Naive thymus-derived CD8-positive, alpha-beta T cell (primary cell): Measurements from ENCODE around the gene SLC25A28. TPM values are rescaled to one million over a fixed set of nuclear protein-coding genes. Genes with fewer than 3 reads are reported as not detected.
A peak's percentile ranks its signal among the peaks of the same experiment; 100 is the strongest.
"Not testable (repeated sequence)": the region's sequence is repeated elsewhere in the genome, so short reads cannot be mapped to it uniquely, and the experiment has no call there.

Experiments
- ATAC-seq, 2 donors: fragments of 150-1000 bp; cut with Tn5 transposase in 1 of 2; sonication (Bioruptor Pico), chemical (Tn5 transposase) in 1 of 2; 1 replicate in 1 of 2; 2 replicates in 1 of 2; pipeline ENCODE4 v1.10.0; 2021; ENCODE audit warnings: mild to moderate bottlenecking in 2 of 2, moderate library complexity in 2 of 2
- POLR2A ChIA-PET: fragments of 350-600 bp; sonication (Branson Sonifier 250); formaldehyde crosslinking; loops from one replicate; lab custom pipeline; 2021; ENCODE audit warnings: antibody characterized with exemption; lab: Charles Lee
- DNase-seq, 10 donors: peaks; one replicate each; pipeline versions ENCODE4 v3.0.0 to v3.0.0-alpha.2; 2020 to 2022
- H3K27ac Mint-ChIP-seq, 10 donors: one replicate each; pipeline ENCODE4 v1.8.0; 2020 to 2022; ENCODE audit warnings: mild to moderate bottlenecking in 10 of 10, mixed read lengths in 10 of 10, moderate library complexity in 4 of 10, inconsistent platforms in 1 of 10
- H3K27me3 Mint-ChIP-seq, 5 donors: one replicate each; pipeline ENCODE4 v1.8.0; 2021 to 2022; ENCODE audit warnings: mixed read lengths in 5 of 5
- H3K36me3 Mint-ChIP-seq, 3 donors: one replicate each; pipeline ENCODE4 v1.8.0; 2020 to 2022; ENCODE audit warnings: mixed read lengths in 3 of 3, mild to moderate bottlenecking in 2 of 3, inconsistent platforms in 1 of 3
- H3K4me1 Mint-ChIP-seq, 4 donors: one replicate each; pipeline ENCODE4 v1.8.0; 2021 to 2022; ENCODE audit warnings: mixed read lengths in 4 of 4
- H3K4me3 Mint-ChIP-seq, 10 donors: one replicate each; pipeline ENCODE4 v1.8.0; 2020 to 2022; ENCODE audit warnings: mild to moderate bottlenecking in 10 of 10, mixed read lengths in 10 of 10, moderate library complexity in 6 of 10, inconsistent platforms in 1 of 10
- H3K9me3 Mint-ChIP-seq, 9 donors: one replicate each; pipeline ENCODE4 v1.8.0; 2020 to 2022; ENCODE audit warnings: mixed read lengths in 9 of 9, mild to moderate bottlenecking in 3 of 9, inconsistent platforms in 1 of 9, moderate library complexity in 1 of 9
- polyA plus RNA-seq, 3 donors: library from polyadenylated mRNA; unstranded; fragments of 300-500 nt; fragmentation: Illumina TruSeq; gene quantifications; one replicate each; pipeline ENCODE4 v1.2.3, GENCODE V29; 2021
- total RNA-seq, 8 experiments: library from RNA in 2 of 8; stranded (reverse) in 2 of 8; gene quantifications; one replicate each; pipeline ENCODE4 v1.2.3 and lab custom pipeline; 2021 to 2026

Gene SLC25A28
- total and polyA plus RNA-seq, 5 experiments from 2014 or later = 15.2 to 91.3 (median 24.0) TPM

DNA sequence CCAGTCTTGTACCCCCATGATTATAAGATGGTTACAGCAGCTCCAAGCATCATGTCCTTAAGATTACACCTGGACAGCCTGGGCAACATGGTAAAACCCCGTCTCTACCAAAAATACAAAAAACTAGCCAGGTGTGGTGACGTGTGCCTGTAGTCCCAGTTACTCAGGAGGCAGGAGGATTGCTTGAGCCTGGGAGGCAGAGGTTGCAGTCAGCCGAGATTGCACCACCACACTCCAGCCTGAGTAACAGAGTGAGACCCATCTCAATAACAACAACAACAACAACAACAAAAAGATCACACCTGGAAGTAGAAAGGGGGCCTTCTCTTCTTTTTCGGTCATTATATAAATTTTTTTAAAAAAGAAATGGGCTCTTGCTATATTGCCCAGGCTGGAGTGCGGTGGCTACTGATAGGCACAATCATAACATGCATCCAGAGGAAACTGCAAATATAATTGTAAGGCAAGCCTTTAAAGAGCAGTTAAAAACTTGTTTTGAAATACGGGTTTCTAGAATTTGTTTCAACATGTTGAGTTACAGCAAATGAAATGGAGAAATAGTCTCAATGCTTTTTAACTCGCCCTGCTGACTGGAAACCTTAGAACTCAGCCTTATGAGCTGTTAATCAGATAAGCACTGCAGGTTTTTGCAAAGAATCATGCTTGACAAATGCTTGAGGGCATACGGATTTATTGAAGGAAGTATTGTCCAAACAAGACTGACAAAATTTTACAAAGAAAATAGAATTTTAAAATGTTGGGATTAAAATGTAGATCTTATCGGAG is 34.3 kb upstream of the SLC25A28 start:
- Mint-ChIP-seq H3K27me3 (peaks cover 12 to 37% (median 22%) of the 10 kb centered on the region in 5 donors), H3K9me3 (no peaks in the 10 kb centered on the region), H3K27ac (no peak overlapping the region), H3K4me1 (peaks cover 5 to 16% (median 13%) of the 10 kb centered on the region in 4 donors), H3K4me3 (no peak overlapping the region), H3K36me3 (peaks cover 0 to 2% (median 0%) of the 10 kb centered on the region in 3 donors)
- ATAC-seq = no peak
- DNase-seq = no peak
- POLR2A ChIA-PET = no interaction called here

DNA sequence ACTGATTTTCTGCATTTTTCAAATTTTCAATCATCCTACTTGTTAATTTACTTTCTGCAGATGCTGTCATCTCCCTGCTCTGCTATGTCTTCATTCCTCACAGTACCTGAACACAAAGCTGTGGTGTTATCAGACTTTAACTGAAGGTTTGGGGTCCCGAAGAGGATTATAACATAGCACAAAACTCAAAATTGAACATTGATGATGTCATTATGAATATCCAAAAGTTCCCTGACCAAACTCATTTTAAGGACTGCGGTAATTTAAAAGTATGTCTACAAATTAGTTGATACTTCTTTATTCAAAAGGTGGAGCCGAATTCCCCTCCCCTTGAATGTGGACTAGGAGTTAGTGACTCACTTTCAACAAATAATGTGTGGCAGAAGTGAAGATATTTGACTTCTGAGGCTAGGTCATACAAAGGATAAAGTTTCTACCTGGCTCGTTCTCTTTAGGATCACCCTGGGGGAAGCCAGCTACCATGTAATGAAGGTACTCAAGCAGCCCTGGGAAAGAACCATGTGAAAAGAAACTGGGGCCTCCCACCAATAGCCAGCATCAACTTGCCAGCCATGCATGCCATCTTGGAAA is 32.7 kb upstream of the SLC25A28 start:
- H3K36me3 Mint-ChIP-seq = peaks cover 0 to 2% (median 0%) of the 10 kb centered on the region in 3 donors
- H3K27ac Mint-ChIP-seq = no peak overlapping the region
- POLR2A ChIA-PET = interaction anchor here (1.2 kb wide), 1 partner anchor 31 kb away, joined by 3 read pairs; no protein-coding TSS in a partner anchor
- H3K9me3 Mint-ChIP-seq = no peaks in the 10 kb centered on the region
- H3K27me3 Mint-ChIP-seq = peaks cover 12 to 49% (median 29%) of the 10 kb centered on the region in 5 donors
- DNase-seq (no peak), ATAC-seq (no peak)
- no peak overlapping the region for H3K4me3 Mint-ChIP-seq
- peaks cover 0 to 4% (median 0%) of the 10 kb centered on the region in 4 donors for H3K4me1 Mint-ChIP-seq

GRCh38 chr10:99648717-99649116 is 28.5 kb upstream of the SLC25A28 start:
- Mint-ChIP-seq H3K4me1 (no peaks in the 10 kb centered on the region), H3K27me3 (peaks cover 12 to 55% (median 31%) of the 10 kb centered on the region in 5 donors), H3K9me3 (peaks cover 0 to 31% (median 4%) of the 10 kb centered on the region in 9 donors), H3K36me3 (peaks cover 0 to 7% (median 2%) of the 10 kb centered on the region in 3 donors), H3K4me3 (no peak overlapping the region), H3K27ac (no peak overlapping the region)
- POLR2A ChIA-PET = no interaction called here
- ATAC-seq = no peak
- no peak for DNase-seq

GRCh38 chr10:99647601-99648151 is 27.4 kb upstream of the SLC25A28 start:
- Mint-ChIP-seq H3K27ac (no peak overlapping the region), H3K4me1 (no peaks in the 10 kb centered on the region), H3K4me3 (no peak overlapping the region), H3K27me3 (peaks cover 10 to 51% (median 28%) of the 10 kb centered on the region in 5 donors), H3K9me3 (peaks cover 0 to 31% (median 4%) of the 10 kb centered on the region in 9 donors), H3K36me3 (peaks cover 0 to 7% (median 2%) of the 10 kb centered on the region in 3 donors)
- POLR2A ChIA-PET = no interaction called here
- ATAC-seq (no peak), DNase-seq (no peak)

DNA sequence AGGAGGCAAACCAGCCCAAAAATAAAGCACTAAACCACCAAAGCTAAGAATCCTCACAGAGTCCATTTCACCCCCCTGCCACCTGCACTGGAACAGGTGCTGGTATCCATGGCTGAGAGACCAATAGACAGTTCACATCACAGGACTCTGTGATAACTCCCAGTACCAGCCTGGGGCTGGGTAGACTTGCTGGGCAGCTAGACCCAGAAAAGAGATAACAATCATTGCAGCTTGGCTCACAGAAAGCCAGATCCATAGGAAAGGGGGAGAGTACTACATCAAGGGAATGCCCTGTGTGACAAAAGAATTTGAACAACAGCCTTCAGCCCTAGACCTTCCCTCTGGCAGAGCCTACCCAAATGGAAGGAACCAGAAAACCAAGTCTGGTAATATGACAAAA is 13.6 kb upstream of the SLC25A28 start:
- ATAC-seq = no peak
- POLR2A ChIA-PET = no interaction called here
- peaks cover 17 to 55% (median 40%) of the 10 kb centered on the region in 5 donors for H3K27me3 Mint-ChIP-seq
- peaks cover 0 to 5% (median 0%) of the 10 kb centered on the region in 3 donors for H3K36me3 Mint-ChIP-seq
- no peak overlapping the region for H3K27ac Mint-ChIP-seq
- no peak overlapping the region for H3K4me3 Mint-ChIP-seq
- H3K4me1 Mint-ChIP-seq = no peaks in the 10 kb centered on the region
- peaks cover 0 to 11% (median 0%) of the 10 kb centered on the region in 9 donors for H3K9me3 Mint-ChIP-seq
- no peak for DNase-seq

DNA sequence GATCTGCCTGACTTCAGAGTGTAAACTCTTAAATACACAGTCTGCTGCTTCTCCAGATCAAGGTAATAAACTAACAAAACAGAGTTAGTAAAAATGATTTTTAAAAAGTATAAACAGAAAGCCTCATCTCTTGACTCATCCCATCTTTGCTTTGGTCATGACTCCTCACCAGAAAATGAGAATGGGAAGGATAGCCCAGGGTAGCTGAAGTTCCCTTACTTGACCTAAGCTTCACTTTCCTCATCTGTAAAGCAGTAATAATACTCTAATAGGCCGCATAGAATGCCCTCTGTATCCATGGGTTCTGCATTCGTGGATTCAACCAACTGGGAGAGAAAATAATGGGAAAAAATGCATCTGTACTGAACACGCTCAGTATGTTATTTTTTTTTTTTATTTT is 11.3 kb upstream of the SLC25A28 start:
- Mint-ChIP-seq H3K4me3 (no peak overlapping the region), H3K9me3 (peaks cover 0 to 3% (median 0%) of the 10 kb centered on the region in 9 donors), H3K27ac (no peak overlapping the region)

DNA sequence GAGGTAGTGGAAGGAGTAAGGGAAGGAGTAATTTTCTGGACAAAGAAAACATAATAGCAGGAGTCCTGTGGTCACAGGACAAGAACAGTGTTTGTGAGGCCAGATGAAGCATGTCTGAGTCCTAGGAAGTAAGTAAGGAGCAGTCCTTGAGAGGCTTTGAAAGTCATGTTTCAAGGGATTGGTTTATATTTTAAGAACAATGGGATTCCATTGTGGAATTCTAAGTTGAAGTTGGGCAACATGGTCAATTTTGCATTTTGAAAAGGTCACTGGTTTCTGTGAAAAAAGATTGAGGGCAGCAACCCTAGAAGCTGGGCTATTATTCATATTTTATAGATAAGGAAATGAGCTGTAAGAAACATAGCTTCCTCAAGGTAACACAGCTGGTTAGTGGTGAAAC is 10.8 kb upstream of the SLC25A28 start:
- no peak for ATAC-seq
- no peak overlapping the region for H3K27ac Mint-ChIP-seq

More for the DNA sequence above, 11.3 kb upstream of the SLC25A28 start:
- ATAC-seq (no peak), DNase-seq (no peak)
- Mint-ChIP-seq H3K36me3 (peaks cover 0 to 5% (median 0%) of the 10 kb centered on the region in 3 donors), H3K4me1 (no peaks in the 10 kb centered on the region), H3K27me3 (peaks cover 16 to 43% (median 34%) of the 10 kb centered on the region in 5 donors)
- POLR2A ChIA-PET = no interaction called here

GRCh38 chr10:99630433-99630832 is 10.2 kb upstream of the SLC25A28 start:
- no peak for ATAC-seq
- no peak for DNase-seq

More for the DNA sequence above, 10.8 kb upstream of the SLC25A28 start:
- DNase-seq = no peak
- Mint-ChIP-seq H3K4me1 (no peaks in the 10 kb centered on the region), H3K9me3 (no peaks in the 10 kb centered on the region), H3K36me3 (peaks cover 0 to 5% (median 0%) of the 10 kb centered on the region in 3 donors), H3K27me3 (peaks cover 15 to 38% (median 31%) of the 10 kb centered on the region in 5 donors), H3K4me3 (no peak overlapping the region)
- POLR2A ChIA-PET = no interaction called here

DNA sequence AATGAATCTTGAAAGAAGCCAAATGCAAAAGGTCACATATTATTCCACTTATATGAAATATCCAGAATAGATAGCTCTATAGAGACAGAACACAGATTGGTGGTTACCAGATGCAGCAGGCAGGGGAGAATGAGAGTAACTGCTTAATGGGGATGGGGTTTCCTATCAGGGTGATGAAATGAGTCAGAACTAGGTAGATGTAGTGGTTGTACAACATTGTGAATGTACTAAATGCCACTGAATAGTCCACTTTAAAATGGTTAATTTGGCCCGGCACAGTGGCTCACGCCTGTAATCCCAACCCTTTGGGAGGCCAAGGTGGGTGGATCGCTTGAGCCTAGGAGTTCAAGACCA is 9.4 kb upstream of the SLC25A28 start:
- no peak overlapping the region for H3K4me3 Mint-ChIP-seq
- no peaks in the 10 kb centered on the region for H3K4me1 Mint-ChIP-seq
- peaks cover 0 to 3% (median 0%) of the 10 kb centered on the region in 3 donors for H3K36me3 Mint-ChIP-seq
- no peak for ATAC-seq
- H3K27me3 Mint-ChIP-seq = peaks cover 13 to 30% (median 24%) of the 10 kb centered on the region in 5 donors
- DNase-seq = no peak
- H3K9me3 Mint-ChIP-seq = no peaks in the 10 kb centered on the region
- no peak overlapping the region for H3K27ac Mint-ChIP-seq
- POLR2A ChIA-PET = no interaction called here

More at GRCh38 chr10:99630433-99630832, 10.2 kb upstream of the SLC25A28 start:
- POLR2A ChIA-PET = no interaction called here
- Mint-ChIP-seq H3K4me1 (no peaks in the 10 kb centered on the region), H3K27me3 (peaks cover 15 to 34% (median 31%) of the 10 kb centered on the region in 5 donors), H3K4me3 (no peak overlapping the region), H3K27ac (no peak overlapping the region), H3K9me3 (no peaks in the 10 kb centered on the region), H3K36me3 (peaks cover 0 to 5% (median 0%) of the 10 kb centered on the region in 3 donors)

- Mint-ChIP-seq H3K4me3 (no peak overlapping the region), H3K27ac (no peak overlapping the region), H3K27me3 (peaks cover 12 to 24% (median 19%) of the 10 kb centered on the region in 5 donors), H3K4me1 (peaks cover 0 to under 1% (median 0%) of the 10 kb centered on the region in 4 donors), H3K9me3 (no peaks in the 10 kb centered on the region), H3K36me3 (no peaks in the 10 kb centered on the region)
- ATAC-seq = no peak
- POLR2A ChIA-PET = no interaction called here
- DNase-seq = no peak
Observed at GRCh38 chr10:99628923-99629624, 8.8 kb upstream of the SLC25A28 start.

GRCh38 chr10:99625124-99625523 is 4.9 kb upstream of the SLC25A28 start:
- DNase-seq, POLR2A ChIA-PET, H3K4me3 Mint-ChIP-seq, H3K27ac Mint-ChIP-seq, H3K36me3 Mint-ChIP-seq, H3K9me3 Mint-ChIP-seq, H3K27me3 Mint-ChIP-seq, ATAC-seq: not testable (repeated sequence)
- H3K4me1 Mint-ChIP-seq = peaks cover 9 to 15% (median 12%) of the 10 kb centered on the region in 4 donors

DNA sequence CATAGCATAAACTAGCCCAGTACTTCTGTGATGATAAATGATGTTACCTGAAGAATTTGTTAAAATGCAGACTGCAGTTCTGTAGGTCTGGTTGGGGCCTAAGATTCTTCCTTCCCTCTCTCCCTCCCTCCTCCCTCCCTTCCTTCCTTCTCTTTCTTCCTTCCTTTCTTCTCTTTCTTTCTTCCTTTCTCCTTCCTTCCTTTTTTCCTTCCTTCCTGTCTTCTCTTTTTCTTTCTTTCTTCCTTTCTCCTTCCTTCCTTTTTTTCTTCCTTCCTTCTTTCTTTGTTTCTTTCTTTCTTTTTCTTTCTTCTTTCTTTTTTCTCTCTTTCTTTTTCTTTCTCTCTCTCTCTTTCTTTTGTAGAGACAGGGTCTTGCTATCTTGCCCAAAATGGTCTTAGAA is 3.7 kb upstream of the SLC25A28 start:
- Mint-ChIP-seq H3K27ac (peak overlapping the region in 3 of 10 donors; percentile 29 to 72 (median 66)), H3K27me3 (peaks cover 0 to 4% (median 0%) of the 10 kb centered on the region in 5 donors), H3K36me3 (no peaks in the 10 kb centered on the region), H3K4me1 (peaks cover 14 to 20% (median 17%) of the 10 kb centered on the region in 4 donors), H3K9me3 (no peaks in the 10 kb centered on the region), H3K4me3 (no peak overlapping the region)
- ATAC-seq = no peak
- POLR2A ChIA-PET = no interaction called here
- DNase-seq = no peak
